ENCODE data around the gene ZNF536. TPM values are rescaled to one million over a fixed set of nuclear protein-coding genes. Genes with fewer than 3 reads are reported as not detected.

ZNF536 gene
- total RNA-seq, 1 experiment from 2014 or later = not detected

- no peak for DNase-seq
- Histone ChIP-seq H3K79me2 (ENCODE audit: low read depth) (no peaks in the 10 kb centered on the region), H3K4me1 (replicated peaks; ENCODE audit: insufficient read depth) (no peaks in the 10 kb centered on the region), H3K36me3 (ENCODE audit: low read depth) (no peaks in the 10 kb centered on the region), H2AFZ (no peak overlapping the region), H3F3A (ENCODE audit: insufficient read depth, low read depth) (no peaks in the 10 kb centered on the region), H4K20me1 (ENCODE audit: insufficient read depth) (no peaks in the 10 kb centered on the region), H3K4me2 (no peak overlapping the region), H3K27me3 (ENCODE audit: insufficient read depth, low read depth) (peaks cover 90% of the 10 kb centered on the region), H3K9me3 (ENCODE audit: insufficient read depth, low read depth) (no peaks in the 10 kb centered on the region), H3K9me2 (ENCODE audit: insufficient read depth) (no peaks in the 10 kb centered on the region), H3K27ac (no peak overlapping the region), H3K4me3 (no peak overlapping the region)
- POLR2A ChIA-PET (ENCODE audit: unreplicated experiment) = no interaction called here
- no peak for TF ChIP-seq CTCF (conservative IDR thresholded peaks at IDR 0.05)
- BruUV-seq (replicated peaks) = no TSS peak
- intact Hi-C loops (cut with micrococcal nuclease; ENCODE audit: unreplicated experiment) = no loop called here
- CTCF ChIA-PET = no interaction called here
Measured at GRCh38 chr19:30358319-30358718, 13.9 kb upstream of the ZNF536 start.

GRCh38 chr19:30358821-30359580 is 13.2 kb upstream of the ZNF536 start:
- no peak for TF ChIP-seq CTCF (conservative IDR thresholded peaks at IDR 0.05)
- TF ChIP-seq EZH2 (IDR thresholded peaks at IDR 0.05; ENCODE audit: low read depth) = no peak
- Histone ChIP-seq H2AFZ (no peak overlapping the region), H3K79me2 (ENCODE audit: low read depth) (no peaks in the 10 kb centered on the region), H3K9me3 (ENCODE audit: insufficient read depth, low read depth) (no peaks in the 10 kb centered on the region), H3K4me2 (no peak overlapping the region), H3K9me2 (ENCODE audit: insufficient read depth) (no peaks in the 10 kb centered on the region), H3K4me3 (no peak overlapping the region), H3K4me1 (replicated peaks; ENCODE audit: insufficient read depth) (no peaks in the 10 kb centered on the region), H3F3A (ENCODE audit: insufficient read depth, low read depth) (no peaks in the 10 kb centered on the region), H3K27me3 (ENCODE audit: insufficient read depth, low read depth) (peaks cover 90% of the 10 kb centered on the region), H3K27ac (no peak overlapping the region), H4K20me1 (ENCODE audit: insufficient read depth) (no peaks in the 10 kb centered on the region), H3K36me3 (ENCODE audit: low read depth) (no peaks in the 10 kb centered on the region)
- intact Hi-C loops (cut with micrococcal nuclease; ENCODE audit: unreplicated experiment) = no loop called here
- CTCF ChIA-PET = no interaction called here
- POLR2A ChIA-PET (ENCODE audit: unreplicated experiment) = no interaction called here
- no TSS peak for BruUV-seq (replicated peaks)
- DNase-seq = no peak

- Histone ChIP-seq H3K27me3 (ENCODE audit: insufficient read depth, low read depth) (peaks cover 95% of the 10 kb centered on the region), H3K9me3 (ENCODE audit: insufficient read depth, low read depth) (no peaks in the 10 kb centered on the region), H3K9me2 (ENCODE audit: insufficient read depth) (no peaks in the 10 kb centered on the region), H3F3A (ENCODE audit: insufficient read depth, low read depth) (no peaks in the 10 kb centered on the region), H3K79me2 (ENCODE audit: low read depth) (no peaks in the 10 kb centered on the region), H4K20me1 (ENCODE audit: insufficient read depth) (no peaks in the 10 kb centered on the region), H2AFZ (no peak overlapping the region), H3K27ac (no peak overlapping the region), H3K4me2 (no peak overlapping the region), H3K36me3 (ENCODE audit: low read depth) (no peaks in the 10 kb centered on the region), H3K4me3 (no peak overlapping the region), H3K4me1 (replicated peaks; ENCODE audit: insufficient read depth) (no peaks in the 10 kb centered on the region)
- ChIA-PET POLR2A (ENCODE audit: unreplicated experiment) (no interaction called here), CTCF (no interaction called here)
- DNase-seq = no peak
- intact Hi-C loops (cut with micrococcal nuclease; ENCODE audit: unreplicated experiment) = no loop called here
- BruUV-seq (replicated peaks) = no TSS peak
- TF ChIP-seq CTCF (conservative IDR thresholded peaks at IDR 0.05) = no peak
- TF ChIP-seq EZH2 (IDR thresholded peaks at IDR 0.05; ENCODE audit: low read depth) = no peak
Measured at GRCh38 chr19:30359936-30360335, 12.2 kb upstream of the ZNF536 start.
